B cell (primary cell): ENCODE data around the gene GALR1.

Source experiments
- EZH2 ChIP-seq: IDR thresholded peaks from 2 replicates; pipeline ENCODE4 v1.6.1; 2012; ENCODE audit warnings: borderline replicate concordance, low read depth, mild to moderate bottlenecking, moderate library complexity, low read length; ENCODE audit not compliant: insufficient read depth, poor library complexity, severe bottlenecking
- TF ChIP-seq, protein P1 (sequence below): fragments of 200-600 bp; IDR thresholded peaks from one replicate; pipeline ENCODE4 v1.8.0; 2022; ENCODE audit warnings: antibody characterized with exemption, mild to moderate bottlenecking

DNA sequence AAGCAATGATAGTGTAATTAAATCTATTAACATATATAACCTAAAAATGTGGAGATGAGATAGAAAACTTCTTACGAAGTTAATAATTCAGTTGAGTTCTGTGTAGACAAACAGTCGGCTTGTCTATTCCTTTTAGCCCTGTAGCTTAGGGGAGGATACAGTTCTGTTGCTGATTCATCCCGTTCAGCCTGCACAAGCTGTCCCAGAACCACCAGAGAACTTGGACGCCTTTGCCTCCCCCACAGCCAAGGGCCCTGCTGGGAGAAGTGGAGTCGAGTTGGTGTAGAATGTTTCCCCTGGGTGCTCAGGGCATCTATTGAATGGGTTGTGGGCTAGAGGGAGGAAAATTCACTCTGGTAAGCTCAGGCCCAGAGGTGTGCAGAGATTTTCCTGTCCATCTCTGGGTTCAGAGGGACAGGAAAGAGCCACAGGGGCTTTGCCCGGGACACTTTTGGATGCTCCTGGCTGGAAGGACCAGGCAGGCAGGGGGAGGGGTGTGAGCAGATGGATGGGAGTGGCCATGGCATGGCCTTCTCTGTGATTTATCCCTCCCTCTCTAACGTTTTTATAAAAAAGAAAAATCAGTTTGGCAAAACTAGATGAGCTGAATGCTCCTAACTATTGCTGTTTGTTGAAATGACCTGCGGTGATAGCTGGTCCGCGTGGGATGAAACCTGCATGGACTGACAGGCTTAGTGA lies 42.8 kb upstream of the GALR1 start:
- no peak for TF ChIP-seq EZH2
- TF ChIP-seq, protein P1, sequence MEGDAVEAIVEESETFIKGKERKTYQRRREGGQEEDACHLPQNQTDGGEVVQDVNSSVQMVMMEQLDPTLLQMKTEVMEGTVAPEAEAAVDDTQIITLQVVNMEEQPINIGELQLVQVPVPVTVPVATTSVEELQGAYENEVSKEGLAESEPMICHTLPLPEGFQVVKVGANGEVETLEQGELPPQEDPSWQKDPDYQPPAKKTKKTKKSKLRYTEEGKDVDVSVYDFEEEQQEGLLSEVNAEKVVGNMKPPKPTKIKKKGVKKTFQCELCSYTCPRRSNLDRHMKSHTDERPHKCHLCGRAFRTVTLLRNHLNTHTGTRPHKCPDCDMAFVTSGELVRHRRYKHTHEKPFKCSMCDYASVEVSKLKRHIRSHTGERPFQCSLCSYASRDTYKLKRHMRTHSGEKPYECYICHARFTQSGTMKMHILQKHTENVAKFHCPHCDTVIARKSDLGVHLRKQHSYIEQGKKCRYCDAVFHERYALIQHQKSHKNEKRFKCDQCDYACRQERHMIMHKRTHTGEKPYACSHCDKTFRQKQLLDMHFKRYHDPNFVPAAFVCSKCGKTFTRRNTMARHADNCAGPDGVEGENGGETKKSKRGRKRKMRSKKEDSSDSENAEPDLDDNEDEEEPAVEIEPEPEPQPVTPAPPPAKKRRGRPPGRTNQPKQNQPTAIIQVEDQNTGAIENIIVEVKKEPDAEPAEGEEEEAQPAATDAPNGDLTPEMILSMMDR = no peak
